ENCODE results near the gene CDK14.
A peak's percentile ranks its signal among the peaks of the same experiment; 100 is the strongest.

DNA sequence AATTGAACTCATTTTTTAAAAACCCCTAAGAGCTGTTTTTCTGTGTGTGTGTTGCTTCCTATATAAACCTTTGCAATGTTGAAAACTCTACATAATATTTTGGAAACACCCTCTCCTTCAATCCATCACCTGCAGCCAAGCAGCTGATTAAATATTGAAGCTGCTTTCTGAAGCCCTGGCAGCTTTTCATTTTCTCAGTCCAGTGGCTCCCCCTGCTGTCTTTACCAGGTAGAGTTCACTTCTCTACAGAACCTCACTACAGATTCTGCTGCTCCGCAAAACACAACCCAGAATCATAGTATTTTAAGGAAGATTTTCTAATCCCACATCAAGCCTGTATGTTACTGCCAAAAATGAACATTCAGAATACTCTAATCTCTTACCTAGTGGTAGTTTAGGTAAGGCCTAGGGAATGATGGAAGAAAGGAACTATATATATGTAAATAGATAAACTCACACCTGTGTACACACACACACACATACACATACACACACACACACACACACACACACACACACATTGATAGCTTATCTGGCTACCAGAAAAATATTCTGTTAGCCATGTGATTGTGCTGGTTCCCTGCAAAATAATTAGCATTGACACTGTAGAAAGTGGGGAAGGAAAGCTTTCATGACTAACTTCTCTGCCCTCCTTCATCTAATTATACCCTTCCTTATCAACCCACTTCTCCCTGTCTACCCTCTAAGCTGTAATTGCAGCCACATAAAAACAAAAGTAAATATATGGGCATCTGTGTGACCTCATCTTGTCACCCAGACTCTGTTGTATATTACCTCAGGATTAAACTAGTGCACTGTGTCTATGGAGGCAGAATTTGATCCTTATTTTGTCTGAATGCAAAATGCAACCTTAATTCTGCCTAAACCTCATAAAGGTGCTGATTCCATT, 438.6 kb downstream of the CDK14 start:
- TF ChIP-seq, protein P1, sequence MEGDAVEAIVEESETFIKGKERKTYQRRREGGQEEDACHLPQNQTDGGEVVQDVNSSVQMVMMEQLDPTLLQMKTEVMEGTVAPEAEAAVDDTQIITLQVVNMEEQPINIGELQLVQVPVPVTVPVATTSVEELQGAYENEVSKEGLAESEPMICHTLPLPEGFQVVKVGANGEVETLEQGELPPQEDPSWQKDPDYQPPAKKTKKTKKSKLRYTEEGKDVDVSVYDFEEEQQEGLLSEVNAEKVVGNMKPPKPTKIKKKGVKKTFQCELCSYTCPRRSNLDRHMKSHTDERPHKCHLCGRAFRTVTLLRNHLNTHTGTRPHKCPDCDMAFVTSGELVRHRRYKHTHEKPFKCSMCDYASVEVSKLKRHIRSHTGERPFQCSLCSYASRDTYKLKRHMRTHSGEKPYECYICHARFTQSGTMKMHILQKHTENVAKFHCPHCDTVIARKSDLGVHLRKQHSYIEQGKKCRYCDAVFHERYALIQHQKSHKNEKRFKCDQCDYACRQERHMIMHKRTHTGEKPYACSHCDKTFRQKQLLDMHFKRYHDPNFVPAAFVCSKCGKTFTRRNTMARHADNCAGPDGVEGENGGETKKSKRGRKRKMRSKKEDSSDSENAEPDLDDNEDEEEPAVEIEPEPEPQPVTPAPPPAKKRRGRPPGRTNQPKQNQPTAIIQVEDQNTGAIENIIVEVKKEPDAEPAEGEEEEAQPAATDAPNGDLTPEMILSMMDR (IDR thresholded peaks at IDR 0.05) = peak in 1 of 3 donors; percentile 37
- no peak for TF ChIP-seq EP300 (IDR thresholded peaks at IDR 0.05)

Measured in ovary (tissue), 3 donors.